Liver (tissue), 9 donors: ENCODE data around the gene TSSC4. TPM values are rescaled to one million over a fixed set of nuclear protein-coding genes. Genes with fewer than 3 reads are reported as not detected.

Experiments used
- DNase-seq: peaks from one replicate; pipeline ENCODE4 v3.0.0-alpha.2; 2017; ENCODE audit warnings: low spot score
- H3K27ac ChIP-seq, 2 donors: one replicate each; pipeline ENCODE4 v1.7.0; 2013; ENCODE audit warnings: inconsistent platforms in 2 of 2, low read length in 2 of 2, control low read depth in 1 of 2, low read depth in 1 of 2, mild to moderate bottlenecking in 1 of 2
- H3K27me3 ChIP-seq, 4 donors: one replicate each; pipeline versions ENCODE4 v1.6.1 to v1.7.0; 2013; ENCODE audit warnings: low read length in 3 of 4, inconsistent platforms in 1 of 4, mild to moderate bottlenecking in 1 of 4, moderate library complexity in 1 of 4; ENCODE audit not compliant: control insufficient read depth in 4 of 4, insufficient read depth in 4 of 4
- H3K36me3 ChIP-seq, 4 donors: one replicate each; pipeline versions ENCODE4 v1.6.1 to v1.7.0; 2013; ENCODE audit warnings: low read length in 3 of 4, mild to moderate bottlenecking in 3 of 4, low read depth in 1 of 4, moderate library complexity in 1 of 4; ENCODE audit not compliant: control insufficient read depth in 4 of 4, insufficient read depth in 3 of 4
- H3K4me1 ChIP-seq, 4 donors: one replicate each; pipeline versions ENCODE4 v1.6.1 to v1.7.0; 2013; ENCODE audit warnings: low read length in 3 of 4, mild to moderate bottlenecking in 3 of 4, moderate library complexity in 1 of 4; ENCODE audit not compliant: control insufficient read depth in 4 of 4, insufficient read depth in 4 of 4
- H3K4me3 ChIP-seq, 3 donors: one replicate each; pipeline versions ENCODE4 v1.6.1 to v1.7.0; 2013; ENCODE audit warnings: low read length in 3 of 3, control low read depth in 1 of 3, low read depth in 1 of 3, mild to moderate bottlenecking in 1 of 3
- H3K9ac ChIP-seq, 2 donors: one replicate each; pipeline ENCODE4 v1.7.0; 2013; ENCODE audit warnings: low read length in 2 of 2, mild to moderate bottlenecking in 2 of 2, moderate library complexity in 2 of 2, control low read depth in 1 of 2, low read depth in 1 of 2
- H3K9me3 ChIP-seq, 4 donors: one replicate each; pipeline versions ENCODE4 v1.6.1 to v1.7.0; 2013; ENCODE audit warnings: low read length in 3 of 4; ENCODE audit not compliant: control insufficient read depth in 4 of 4
- EGR1 ChIP-seq, 2 donors: IDR thresholded peaks; 2 replicates each; pipeline ENCODE4 v1.6.1; 2016 to 2018; ENCODE audit warnings: antibody characterized with exemption in 2 of 2, low read depth in 2 of 2
- FOXA1 ChIP-seq: IDR thresholded peaks from 2 replicates; pipeline ENCODE4 v1.6.1; 2016; ENCODE audit warnings: antibody characterized with exemption
- FOXA2 ChIP-seq: IDR thresholded peaks from 2 replicates; pipeline ENCODE4 v1.6.1; 2016; ENCODE audit warnings: antibody characterized with exemption
- GABPA ChIP-seq, 2 donors: IDR thresholded peaks in 1 of 2; conservative IDR thresholded peaks in 1 of 2; 2 replicates each; pipeline ENCODE4 v1.6.1; 2016; ENCODE audit warnings: antibody characterized with exemption in 2 of 2, mild to moderate bottlenecking in 1 of 2, moderate library complexity in 1 of 2
- HNF4A ChIP-seq, 2 donors: conservative IDR thresholded peaks; 2 replicates each; pipeline ENCODE4 v1.6.1; 2016; ENCODE audit warnings: antibody characterized with exemption in 2 of 2, mild to moderate bottlenecking in 2 of 2
- HNF4G ChIP-seq: IDR thresholded peaks from 2 replicates; pipeline ENCODE4 v1.6.1; 2016; ENCODE audit warnings: antibody characterized with exemption
- JUND ChIP-seq, 2 donors: IDR thresholded peaks; 2 replicates each; pipeline ENCODE4 v1.6.1; 2016; ENCODE audit warnings: antibody characterized with exemption in 2 of 2
- NR2F2 ChIP-seq: IDR thresholded peaks from 2 replicates; pipeline ENCODE4 v1.6.1; 2016; ENCODE audit warnings: antibody characterized with exemption
- RAD21 ChIP-seq, 2 donors: IDR thresholded peaks; 2 replicates each; pipeline ENCODE4 v1.6.1; 2016; ENCODE audit warnings: antibody characterized with exemption in 2 of 2, mild to moderate bottlenecking in 2 of 2
- RXRA ChIP-seq, 2 donors: IDR thresholded peaks; 2 replicates each; pipeline ENCODE4 v1.6.1; 2017 to 2018; ENCODE audit warnings: antibody characterized with exemption in 2 of 2, mild to moderate bottlenecking in 1 of 2
- SP1 ChIP-seq: IDR thresholded peaks from 2 replicates; pipeline ENCODE4 v1.6.1; 2018; ENCODE audit warnings: antibody characterized with exemption, mild to moderate bottlenecking
- TAF1 ChIP-seq: conservative IDR thresholded peaks from 2 replicates; pipeline ENCODE4 v1.6.1; 2016; ENCODE audit warnings: antibody characterized with exemption, mild to moderate bottlenecking
- YY1 ChIP-seq: IDR thresholded peaks from 2 replicates; pipeline ENCODE4 v1.6.1; 2016; ENCODE audit warnings: antibody characterized with exemption, mild to moderate bottlenecking
- WGBS: extraction: QIAGEN DNeasy Blood & Tissue Kit; methylation state at CpG from one replicate; pipeline ENCODE4 v1.1.7; 2013; 5-methylcytosine and 5-hydroxymethylcytosine counted together
- polyA plus RNA-seq, 2 donors: library from polyadenylated mRNA; stranded (reverse) in 1 of 2; unstranded in 1 of 2; fragments of 200-250 nt in 1 of 2; fragments of >200 nt in 1 of 2; fragmentation: Nextera tagmentation in 1 of 2; extraction: Ambion mirVana in 1 of 2; gene quantifications; one replicate each; pipeline versions ENCODE4 v1.2.1 to v1.2.3, GENCODE V29; 2013 to 2015
- total RNA-seq, 2 donors: library from RNA; depleted of rRNA; stranded (reverse); fragments of >200 nt; gene quantifications; one replicate each; pipeline ENCODE4 v1.2.3, GENCODE V29; 2014
- TF ChIP-seq, protein P1 (sequence below): fragments of 150-350 bp; IDR thresholded peaks from 2 replicates; pipeline ENCODE4 v1.5.1; 2017; ENCODE audit warnings: improper control_type of control experiment, low read depth, low read length; ENCODE audit not compliant: missing input control
- TF ChIP-seq, protein P2 (sequence below): IDR thresholded peaks from 2 replicates; pipeline ENCODE4 v1.6.1; 2016; ENCODE audit warnings: antibody characterized with exemption
- TF ChIP-seq, protein P3 (sequence below): IDR thresholded peaks from 2 replicates; pipeline ENCODE4 v1.6.1; 2016; ENCODE audit warnings: antibody characterized with exemption
- TF ChIP-seq, protein P4 (sequence below): IDR thresholded peaks from 2 replicates; pipeline ENCODE4 v1.6.1; 2016; ENCODE audit warnings: antibody characterized with exemption
- TF ChIP-seq, protein P5 (sequence below): IDR thresholded peaks from 2 replicates; pipeline ENCODE4 v1.6.1; 2016; ENCODE audit warnings: antibody characterized with exemption, mild to moderate bottlenecking
- donor health status: healthy.
- donor health status: healthy.
- donor health status: healthy.
- donor health status: healthy.
- donor health status: healthy.

TSSC4 gene
- total and polyA plus RNA-seq, 4 donors, result 15.8 to 19.1 (median 17.6) TPM

DNA sequence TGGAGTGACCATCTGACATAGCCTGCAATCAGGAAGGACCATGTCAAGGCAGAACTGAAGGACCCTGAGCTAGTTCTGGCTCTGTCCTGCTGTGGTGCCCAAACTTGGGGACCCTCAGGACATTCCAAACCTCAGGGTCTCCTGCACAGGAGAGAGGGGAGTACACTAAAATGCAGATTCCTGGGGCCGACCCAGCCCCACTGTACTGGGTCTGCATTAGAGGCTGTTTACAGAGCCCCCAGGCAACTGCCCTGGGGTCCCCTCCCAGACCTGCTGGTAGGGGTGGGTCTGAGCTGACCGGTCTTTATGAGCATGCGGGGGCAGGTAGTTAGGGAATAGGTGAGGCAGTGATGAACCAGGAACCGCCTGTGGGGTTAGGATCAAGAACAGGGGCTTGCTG, 37.0 kb downstream of the TSSC4 start (continued):
- TF ChIP-seq, protein P1, sequence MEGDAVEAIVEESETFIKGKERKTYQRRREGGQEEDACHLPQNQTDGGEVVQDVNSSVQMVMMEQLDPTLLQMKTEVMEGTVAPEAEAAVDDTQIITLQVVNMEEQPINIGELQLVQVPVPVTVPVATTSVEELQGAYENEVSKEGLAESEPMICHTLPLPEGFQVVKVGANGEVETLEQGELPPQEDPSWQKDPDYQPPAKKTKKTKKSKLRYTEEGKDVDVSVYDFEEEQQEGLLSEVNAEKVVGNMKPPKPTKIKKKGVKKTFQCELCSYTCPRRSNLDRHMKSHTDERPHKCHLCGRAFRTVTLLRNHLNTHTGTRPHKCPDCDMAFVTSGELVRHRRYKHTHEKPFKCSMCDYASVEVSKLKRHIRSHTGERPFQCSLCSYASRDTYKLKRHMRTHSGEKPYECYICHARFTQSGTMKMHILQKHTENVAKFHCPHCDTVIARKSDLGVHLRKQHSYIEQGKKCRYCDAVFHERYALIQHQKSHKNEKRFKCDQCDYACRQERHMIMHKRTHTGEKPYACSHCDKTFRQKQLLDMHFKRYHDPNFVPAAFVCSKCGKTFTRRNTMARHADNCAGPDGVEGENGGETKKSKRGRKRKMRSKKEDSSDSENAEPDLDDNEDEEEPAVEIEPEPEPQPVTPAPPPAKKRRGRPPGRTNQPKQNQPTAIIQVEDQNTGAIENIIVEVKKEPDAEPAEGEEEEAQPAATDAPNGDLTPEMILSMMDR, result no peak

DNA sequence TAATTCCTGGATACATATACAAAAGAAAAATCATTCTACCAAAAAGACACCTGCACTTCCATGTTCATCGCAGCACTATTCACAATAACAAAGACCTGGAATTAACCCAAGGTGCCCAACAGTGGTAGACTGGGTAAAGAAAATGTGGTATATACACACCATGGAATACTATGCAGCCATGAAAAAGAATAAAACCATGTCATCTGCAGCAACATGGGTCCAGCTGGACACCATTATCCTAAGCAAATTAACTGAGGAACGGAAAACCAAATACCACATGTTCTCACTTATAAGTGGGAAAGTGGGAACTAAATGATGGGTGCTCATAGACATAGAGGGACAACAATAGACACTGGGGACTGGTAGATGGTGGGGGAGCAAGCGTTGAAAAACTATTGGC, 39.3 kb downstream of the TSSC4 start:
- Histone ChIP-seq H3K9ac (no peak overlapping the region), H3K4me3 (no peak overlapping the region), H3K9me3 (no peaks in the 10 kb centered on the region), H3K27me3 (peaks cover 0 to 2% (median 0%) of the 10 kb centered on the region in 4 donors), H3K27ac (no peak overlapping the region), H3K36me3 (no peaks in the 10 kb centered on the region), H3K4me1 (peaks cover 0 to 3% (median under 1%) of the 10 kb centered on the region in 4 donors)
- DNase-seq, result no peak
- 84% methylated on average over 3 of the region's 3 CpGs for WGBS
- TF ChIP-seq TAF1, result no peak
- TF ChIP-seq, protein P2, sequence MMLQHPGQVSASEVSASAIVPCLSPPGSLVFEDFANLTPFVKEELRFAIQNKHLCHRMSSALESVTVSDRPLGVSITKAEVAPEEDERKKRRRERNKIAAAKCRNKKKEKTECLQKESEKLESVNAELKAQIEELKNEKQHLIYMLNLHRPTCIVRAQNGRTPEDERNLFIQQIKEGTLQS, result no peak
- TF ChIP-seq FOXA2, result no peak
- TF ChIP-seq NR2F2, result no peak
- no peak for TF ChIP-seq EGR1 (IDR thresholded peaks at IDR 0.05; ENCODE audit: low read depth in 2 of 2)
- TF ChIP-seq HNF4G, result no peak
- TF ChIP-seq RAD21 (IDR thresholded peaks at IDR 0.05), result no peak
- no peak for TF ChIP-seq JUND (IDR thresholded peaks at IDR 0.05)
- no peak for TF ChIP-seq RXRA (IDR thresholded peaks at IDR 0.05)
- no peak for TF ChIP-seq GABPA (IDR thresholded peaks at IDR 0.05 in 1 of 2, conservative IDR thresholded peaks at IDR 0.05 in 1 of 2)

DNA sequence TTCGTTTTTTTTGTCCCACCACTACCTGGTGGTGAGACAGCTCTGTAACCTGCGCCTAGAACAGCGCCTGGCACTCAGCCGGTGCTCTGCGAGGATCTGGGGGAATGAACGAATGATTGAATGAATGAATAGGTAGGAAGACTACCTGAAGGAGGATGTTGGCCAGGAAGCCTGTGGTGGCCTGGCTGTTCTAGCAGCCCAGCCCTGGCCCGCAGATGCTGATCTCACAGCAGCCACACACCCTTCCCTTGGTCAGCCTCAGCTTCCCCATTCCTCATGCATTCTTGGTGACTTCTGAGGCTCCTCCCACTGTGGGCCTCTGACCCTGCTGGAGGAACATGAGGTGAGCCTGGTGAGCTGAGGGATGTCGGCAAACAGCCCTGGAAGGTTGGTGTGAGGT, 40.1 kb downstream of the TSSC4 start:
- Histone ChIP-seq H3K36me3 (no peaks in the 10 kb centered on the region), H3K9me3 (no peaks in the 10 kb centered on the region), H3K27ac (no peak overlapping the region), H3K4me1 (peaks cover 0 to 6% (median 1%) of the 10 kb centered on the region in 4 donors), H3K4me3 (no peak overlapping the region), H3K27me3 (peaks cover 0 to 3% (median 1%) of the 10 kb centered on the region in 4 donors), H3K9ac (no peak overlapping the region)
- no peak for DNase-seq
- TF ChIP-seq, protein P2, result no peak
- TF ChIP-seq SP1 (no peak), HNF4A (conservative IDR thresholded peaks at IDR 0.05) (no peak), RXRA (IDR thresholded peaks at IDR 0.05) (no peak), FOXA2 (no peak), RAD21 (IDR thresholded peaks at IDR 0.05) (no peak), FOXA1 (no peak), NR2F2 (no peak), YY1 (no peak), HNF4G (no peak)
- TF ChIP-seq, protein P3, sequence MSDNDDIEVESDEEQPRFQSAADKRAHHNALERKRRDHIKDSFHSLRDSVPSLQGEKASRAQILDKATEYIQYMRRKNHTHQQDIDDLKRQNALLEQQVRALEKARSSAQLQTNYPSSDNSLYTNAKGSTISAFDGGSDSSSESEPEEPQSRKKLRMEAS, result no peak
- TF ChIP-seq, protein P1, result no peak
- TF ChIP-seq, protein P4, sequence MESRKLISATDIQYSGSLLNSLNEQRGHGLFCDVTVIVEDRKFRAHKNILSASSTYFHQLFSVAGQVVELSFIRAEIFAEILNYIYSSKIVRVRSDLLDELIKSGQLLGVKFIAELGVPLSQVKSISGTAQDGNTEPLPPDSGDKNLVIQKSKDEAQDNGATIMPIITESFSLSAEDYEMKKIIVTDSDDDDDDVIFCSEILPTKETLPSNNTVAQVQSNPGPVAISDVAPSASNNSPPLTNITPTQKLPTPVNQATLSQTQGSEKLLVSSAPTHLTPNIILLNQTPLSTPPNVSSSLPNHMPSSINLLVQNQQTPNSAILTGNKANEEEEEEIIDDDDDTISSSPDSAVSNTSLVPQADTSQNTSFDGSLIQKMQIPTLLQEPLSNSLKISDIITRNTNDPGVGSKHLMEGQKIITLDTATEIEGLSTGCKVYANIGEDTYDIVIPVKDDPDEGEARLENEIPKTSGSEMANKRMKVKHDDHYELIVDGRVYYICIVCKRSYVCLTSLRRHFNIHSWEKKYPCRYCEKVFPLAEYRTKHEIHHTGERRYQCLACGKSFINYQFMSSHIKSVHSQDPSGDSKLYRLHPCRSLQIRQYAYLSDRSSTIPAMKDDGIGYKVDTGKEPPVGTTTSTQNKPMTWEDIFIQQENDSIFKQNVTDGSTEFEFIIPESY, result no peak
- TF ChIP-seq, protein P5, sequence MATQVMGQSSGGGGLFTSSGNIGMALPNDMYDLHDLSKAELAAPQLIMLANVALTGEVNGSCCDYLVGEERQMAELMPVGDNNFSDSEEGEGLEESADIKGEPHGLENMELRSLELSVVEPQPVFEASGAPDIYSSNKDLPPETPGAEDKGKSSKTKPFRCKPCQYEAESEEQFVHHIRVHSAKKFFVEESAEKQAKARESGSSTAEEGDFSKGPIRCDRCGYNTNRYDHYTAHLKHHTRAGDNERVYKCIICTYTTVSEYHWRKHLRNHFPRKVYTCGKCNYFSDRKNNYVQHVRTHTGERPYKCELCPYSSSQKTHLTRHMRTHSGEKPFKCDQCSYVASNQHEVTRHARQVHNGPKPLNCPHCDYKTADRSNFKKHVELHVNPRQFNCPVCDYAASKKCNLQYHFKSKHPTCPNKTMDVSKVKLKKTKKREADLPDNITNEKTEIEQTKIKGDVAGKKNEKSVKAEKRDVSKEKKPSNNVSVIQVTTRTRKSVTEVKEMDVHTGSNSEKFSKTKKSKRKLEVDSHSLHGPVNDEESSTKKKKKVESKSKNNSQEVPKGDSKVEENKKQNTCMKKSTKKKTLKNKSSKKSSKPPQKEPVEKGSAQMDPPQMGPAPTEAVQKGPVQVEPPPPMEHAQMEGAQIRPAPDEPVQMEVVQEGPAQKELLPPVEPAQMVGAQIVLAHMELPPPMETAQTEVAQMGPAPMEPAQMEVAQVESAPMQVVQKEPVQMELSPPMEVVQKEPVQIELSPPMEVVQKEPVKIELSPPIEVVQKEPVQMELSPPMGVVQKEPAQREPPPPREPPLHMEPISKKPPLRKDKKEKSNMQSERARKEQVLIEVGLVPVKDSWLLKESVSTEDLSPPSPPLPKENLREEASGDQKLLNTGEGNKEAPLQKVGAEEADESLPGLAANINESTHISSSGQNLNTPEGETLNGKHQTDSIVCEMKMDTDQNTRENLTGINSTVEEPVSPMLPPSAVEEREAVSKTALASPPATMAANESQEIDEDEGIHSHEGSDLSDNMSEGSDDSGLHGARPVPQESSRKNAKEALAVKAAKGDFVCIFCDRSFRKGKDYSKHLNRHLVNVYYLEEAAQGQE, result no peak
- 73% methylated on average over 8 of the region's 8 CpGs for WGBS
